Parathyroid adenoma (tissue), 2 donors: ENCODE data around the gene OPN1LW.
"Not testable (repeated sequence)": the region's sequence is repeated elsewhere in the genome, so short reads cannot be mapped to it uniquely, and the experiment has no call there.

Experiments used
- H2AFZ ChIP-seq: fragments of 300-600 bp; sonication (generic); one replicate; pipeline ENCODE4 v1.7.0; 2017; ENCODE audit warnings: antibody characterized with exemption, mild to moderate bottlenecking
- H3K27ac ChIP-seq: fragments of 300-600 bp; sonication (generic); one replicate; pipeline ENCODE4 v1.7.0; 2017
- H3K27me3 ChIP-seq: fragments of 300-600 bp; sonication (generic); one replicate; pipeline ENCODE4 v1.7.0; 2017; ENCODE audit warnings: low read length; ENCODE audit not compliant: control insufficient read depth, insufficient read depth
- H3K36me3 ChIP-seq: fragments of 300-600 bp; sonication (generic); one replicate; pipeline ENCODE4 v1.7.0; 2017; ENCODE audit warnings: low read length; ENCODE audit not compliant: control insufficient read depth, insufficient read depth
- H3K4me1 ChIP-seq: fragments of 300-600 bp; sonication (generic); one replicate; pipeline ENCODE4 v1.7.0; 2017; ENCODE audit warnings: control low read depth
- H3K4me2 ChIP-seq: fragments of 300-600 bp; sonication (generic); one replicate; pipeline ENCODE4 v1.7.0; 2017; ENCODE audit warnings: low read length
- H3K4me3 ChIP-seq: fragments of 300-600 bp; sonication (generic); one replicate; pipeline ENCODE4 v1.7.0; 2017; ENCODE audit warnings: low read depth, low read length
- H3K79me2 ChIP-seq: fragments of 300-600 bp; sonication (generic); one replicate; pipeline ENCODE4 v1.7.0; 2017; ENCODE audit warnings: control low read depth
- H3K9ac ChIP-seq: fragments of 300-600 bp; sonication (generic); one replicate; pipeline ENCODE4 v1.7.0; 2017; ENCODE audit warnings: mild to moderate bottlenecking
- H3K9me3 ChIP-seq: fragments of 300-600 bp; sonication (generic); one replicate; pipeline ENCODE4 v1.7.0; 2017; ENCODE audit warnings: low read length; ENCODE audit not compliant: control insufficient read depth
- CTCF ChIP-seq: fragments of 300-600 bp; sonication (generic); IDR thresholded peaks from one replicate; pipeline ENCODE4 v1.7.0; 2017; ENCODE audit warnings: antibody characterized with exemption, mild to moderate bottlenecking
- donor health status: primary hyperparathyroidism.

Gene OPN1LW

GRCh38 chrX:154138857-154139256 lies 5.2 kb upstream of the OPN1LW start:
- no peaks in the 10 kb centered on the region for H3K4me1 ChIP-seq
- no peaks in the 10 kb centered on the region for H3K27me3 ChIP-seq
- no peak overlapping the region for H3K27ac ChIP-seq
- H3K79me2 ChIP-seq: no peaks in the 10 kb centered on the region
- H3K4me2 ChIP-seq: no peak overlapping the region
- no peak overlapping the region for H3K9ac ChIP-seq
- no peaks in the 10 kb centered on the region for H3K36me3 ChIP-seq
- H3K9me3 ChIP-seq: no peaks in the 10 kb centered on the region
- no peak overlapping the region for H3K4me3 ChIP-seq
- no peak for TF ChIP-seq CTCF
- H2AFZ ChIP-seq: no peak overlapping the region

GRCh38 chrX:154140206-154140605 lies 3.8 kb upstream of the OPN1LW start:
- Histone ChIP-seq H3K4me3 (no peak overlapping the region), H3K4me2 (no peak overlapping the region), H2AFZ (no peak overlapping the region), H3K27me3 (no peaks in the 10 kb centered on the region), H3K27ac (no peak overlapping the region), H3K36me3 (no peaks in the 10 kb centered on the region), H3K79me2 (no peaks in the 10 kb centered on the region), H3K9ac (no peak overlapping the region), H3K9me3 (no peaks in the 10 kb centered on the region), H3K4me1 (no peaks in the 10 kb centered on the region)
- TF ChIP-seq CTCF: no peak

GRCh38 chrX:154140742-154141141 lies 3.3 kb upstream of the OPN1LW start:
- Histone ChIP-seq H3K79me2 (no peaks in the 10 kb centered on the region), H3K4me3 (no peak overlapping the region), H3K9me3 (no peaks in the 10 kb centered on the region), H3K4me2 (no peak overlapping the region), H3K9ac (no peak overlapping the region), H3K27ac (no peak overlapping the region), H3K27me3 (no peaks in the 10 kb centered on the region), H3K36me3 (no peaks in the 10 kb centered on the region), H2AFZ (no peak overlapping the region), H3K4me1 (no peaks in the 10 kb centered on the region)
- no peak for TF ChIP-seq CTCF

- H3K4me2 ChIP-seq: no peak overlapping the region
- no peak overlapping the region for H3K4me3 ChIP-seq
- no peaks in the 10 kb centered on the region for H3K4me1 ChIP-seq
- no peak for TF ChIP-seq CTCF
- no peak overlapping the region for H2AFZ ChIP-seq
- H3K36me3 ChIP-seq: no peaks in the 10 kb centered on the region
- H3K9me3 ChIP-seq: no peaks in the 10 kb centered on the region
- H3K9ac ChIP-seq: no peak overlapping the region
- no peak overlapping the region for H3K27ac ChIP-seq
- H3K79me2 ChIP-seq: no peaks in the 10 kb centered on the region
- no peaks in the 10 kb centered on the region for H3K27me3 ChIP-seq
Measured at GRCh38 chrX:154142386-154142785, 1.7 kb upstream of the OPN1LW start.

GRCh38 chrX:154142950-154143745 lies 895 bp upstream of the OPN1LW start:
- H3K4me2 ChIP-seq: no peak overlapping the region
- H3K9ac ChIP-seq: no peak overlapping the region
- TF ChIP-seq CTCF: no peak
- H3K4me3 ChIP-seq: no peak overlapping the region
- no peaks in the 10 kb centered on the region for H3K4me1 ChIP-seq
- H3K36me3 ChIP-seq: no peaks in the 10 kb centered on the region
- H3K27me3 ChIP-seq: no peaks in the 10 kb centered on the region
- H3K79me2 ChIP-seq: no peaks in the 10 kb centered on the region
- H2AFZ ChIP-seq: no peak overlapping the region
- no peak overlapping the region for H3K27ac ChIP-seq
- H3K9me3 ChIP-seq: no peaks in the 10 kb centered on the region

- not testable (repeated sequence) for H3K79me2 ChIP-seq, H2AFZ ChIP-seq
Measured at GRCh38 chrX:154151030-154151429, 7.0 kb downstream of the OPN1LW start.

GRCh38 chrX:154156221-154156620 lies 12.2 kb downstream of the OPN1LW start:
- not testable (repeated sequence) for H3K27ac ChIP-seq, H3K9ac ChIP-seq, H3K9me3 ChIP-seq, H3K79me2 ChIP-seq, H3K4me2 ChIP-seq, H2AFZ ChIP-seq, H3K4me1 ChIP-seq, H3K36me3 ChIP-seq, H3K27me3 ChIP-seq, H3K4me3 ChIP-seq

More at GRCh38 chrX:154151030-154151429, 7.0 kb downstream of the OPN1LW start:
- H3K9ac ChIP-seq, H3K36me3 ChIP-seq, H3K4me2 ChIP-seq, H3K27ac ChIP-seq, H3K9me3 ChIP-seq, H3K27me3 ChIP-seq, H3K4me1 ChIP-seq, H3K4me3 ChIP-seq: not testable (repeated sequence)
